Right forelimb (tissue), 1 donor: Measurements from ENCODE around the gene BCAS3.
"Not testable (repeated sequence)": the region's sequence is repeated elsewhere in the genome, so short reads cannot be mapped to it uniquely, and the experiment has no call there.

ENCODE experiments used
- DNase-seq: peaks from one replicate; pipeline ENCODE4 v3.0.0-alpha.2; 2018

The BCAS3 gene

GRCh38 chr17:60677308-60678117 is at the start of gene BCAS3:
Gene BCAS3 (plus strand): TSS chr17:60677851.
- peak; percentile 96 for DNase-seq

GRCh38 chr17:60628252-60628889 is 49.3 kb upstream of the BCAS3 start:
- DNase-seq, result no peak

- DNase-seq, result no peak
Observed at GRCh38 chr17:60629120-60629519, 48.5 kb upstream of the BCAS3 start.

- no peak for DNase-seq
Observed at GRCh38 chr17:60630352-60630751, 47.3 kb upstream of the BCAS3 start.

GRCh38 chr17:60631119-60631518 is 46.5 kb upstream of the BCAS3 start:
- DNase-seq, result no peak

GRCh38 chr17:60637683-60638082 is 40.0 kb upstream of the BCAS3 start:
- no peak for DNase-seq

GRCh38 chr17:60639019-60639330 is 38.7 kb upstream of the BCAS3 start:
- no peak for DNase-seq

- DNase-seq, result no peak
Observed at GRCh38 chr17:60640503-60640902, 37.1 kb upstream of the BCAS3 start.

GRCh38 chr17:60641126-60641525 is 36.5 kb upstream of the BCAS3 start:
- DNase-seq, result no peak

- DNase-seq, result peak; percentile 49
Observed at GRCh38 chr17:60641810-60642220, 35.8 kb upstream of the BCAS3 start.

- DNase-seq, result no peak
Observed at GRCh38 chr17:60645918-60646523, 31.6 kb upstream of the BCAS3 start.

- no peak for DNase-seq
Observed at GRCh38 chr17:60646701-60647100, 30.9 kb upstream of the BCAS3 start.

GRCh38 chr17:60647705-60648104 is 29.9 kb upstream of the BCAS3 start:
- no peak for DNase-seq

- DNase-seq, result no peak
Observed at GRCh38 chr17:60652454-60653247, 25.0 kb upstream of the BCAS3 start.

GRCh38 chr17:60653569-60653968 is 24.1 kb upstream of the BCAS3 start:
- DNase-seq, result no peak

- DNase-seq, result no peak
Observed at GRCh38 chr17:60656499-60656898, 21.2 kb upstream of the BCAS3 start.

- DNase-seq, result no peak
Observed at GRCh38 chr17:60659156-60659555, 18.5 kb upstream of the BCAS3 start.

GRCh38 chr17:60661489-60661888 is 16.2 kb upstream of the BCAS3 start:
- no peak for DNase-seq

- no peak for DNase-seq
Observed at GRCh38 chr17:60664022-60664421, 13.6 kb upstream of the BCAS3 start.

GRCh38 chr17:60665602-60666001 is 12.0 kb upstream of the BCAS3 start:
- DNase-seq, result no peak

- DNase-seq, result not testable (repeated sequence)
Observed at GRCh38 chr17:60668741-60669140, 8.9 kb upstream of the BCAS3 start.

GRCh38 chr17:60671482-60671881 is 6.2 kb upstream of the BCAS3 start:
- DNase-seq, result no peak

GRCh38 chr17:60674637-60675036 is 3.0 kb upstream of the BCAS3 start:
- not testable (repeated sequence) for DNase-seq
